GM12878 (cell line): ENCODE data around the gene SIRPD.

ENCODE experiments used
- CEBPB ChIP-seq, 2 experiments: fragments of 150-350 bp in 1 of 2; IDR thresholded peaks; 2 replicates each; pipeline ENCODE4 v1.6.1; 2012 to 2014; ENCODE audit warnings: low read depth in 2 of 2, low read length in 2 of 2, borderline replicate concordance in 1 of 2, inconsistent platforms in 1 of 2
- NFYB ChIP-seq: IDR thresholded peaks from 2 replicates; pipeline ENCODE4 v1.6.1; 2011; ENCODE audit warnings: low read depth, mild to moderate bottlenecking, low read length, improper control_type of control experiment, moderate library complexity; ENCODE audit not compliant: insufficient read depth
- POLR2A ChIP-seq: IDR thresholded peaks from 2 replicates; pipeline ENCODE4 v1.6.1; 2011; ENCODE audit warnings: low read depth, mild to moderate bottlenecking, low read length
- POLR2AphosphoS5 ChIP-seq: IDR thresholded peaks from 2 replicates; pipeline ENCODE4 v1.6.1; 2011; ENCODE audit warnings: mild to moderate bottlenecking, low read length, inconsistent platforms
- TF ChIP-seq, protein P1 (sequence below): IDR thresholded peaks from 2 replicates; pipeline ENCODE4 v1.6.1; 2012; ENCODE audit warnings: low read depth, low read length, improper control_type of control experiment

DNA sequence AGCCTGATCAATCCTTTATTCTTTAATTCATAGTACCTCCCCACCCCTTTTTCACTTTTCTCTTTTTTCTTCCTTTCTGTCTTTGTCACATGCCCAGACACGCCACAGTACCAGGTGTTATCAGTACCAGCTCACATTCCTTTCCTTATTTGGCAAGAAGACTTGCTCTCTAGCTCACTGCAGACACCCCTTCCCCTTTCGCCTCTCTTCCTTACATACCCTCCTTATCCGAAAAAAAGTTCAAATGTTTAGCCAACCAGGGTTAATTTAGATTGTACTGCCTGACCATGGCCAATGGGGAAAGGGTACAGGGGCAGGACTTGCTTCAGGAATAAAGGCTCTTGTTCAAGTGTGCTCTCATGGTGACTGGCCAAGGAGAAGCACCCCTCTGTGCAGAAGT lies 57.0 kb downstream of the SIRPD start:
- TF ChIP-seq POLR2AphosphoS5: no peak
- TF ChIP-seq POLR2A: no peak
- TF ChIP-seq CEBPB (IDR thresholded peaks at IDR 0.05; ENCODE audit: borderline replicate concordance in 1 of 2, low read depth in 2 of 2, low read length in 2 of 2): no peak
- TF ChIP-seq, protein P1, sequence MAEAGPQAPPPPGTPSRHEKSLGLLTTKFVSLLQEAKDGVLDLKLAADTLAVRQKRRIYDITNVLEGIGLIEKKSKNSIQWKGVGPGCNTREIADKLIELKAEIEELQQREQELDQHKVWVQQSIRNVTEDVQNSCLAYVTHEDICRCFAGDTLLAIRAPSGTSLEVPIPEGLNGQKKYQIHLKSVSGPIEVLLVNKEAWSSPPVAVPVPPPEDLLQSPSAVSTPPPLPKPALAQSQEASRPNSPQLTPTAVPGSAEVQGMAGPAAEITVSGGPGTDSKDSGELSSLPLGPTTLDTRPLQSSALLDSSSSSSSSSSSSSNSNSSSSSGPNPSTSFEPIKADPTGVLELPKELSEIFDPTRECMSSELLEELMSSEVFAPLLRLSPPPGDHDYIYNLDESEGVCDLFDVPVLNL: no peak
- no peak for TF ChIP-seq NFYB
